ENCODE results near the gene ARID1B.

ARID1B gene

DNA sequence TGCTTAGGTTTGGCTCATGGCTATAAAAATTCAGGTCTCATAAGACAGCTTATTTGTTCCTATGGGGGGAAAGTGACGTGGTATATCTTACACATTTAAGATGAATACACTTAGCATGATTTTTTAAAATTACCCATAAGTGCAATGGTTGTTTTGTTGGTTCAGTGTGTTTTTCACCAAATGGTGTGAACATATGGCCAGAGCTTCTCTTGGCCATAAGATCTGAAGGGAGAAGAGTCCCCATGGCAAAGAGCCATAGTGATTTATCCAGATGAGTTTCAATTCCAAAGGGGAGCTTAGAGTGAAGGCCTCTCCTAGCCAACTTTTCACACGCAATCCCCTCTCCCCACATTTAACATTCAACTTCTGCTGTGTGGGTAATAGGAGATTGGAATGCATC is 438.5 kb downstream of the ARID1B start:
- no peak for TF ChIP-seq CTCF (IDR thresholded peaks at IDR 0.05)
- H3K36me3 ChIP-seq, result no peaks in the 10 kb centered on the region
- peaks cover 0 to 1% of the 10 kb centered on the region in 2 experiments for H3K4me1 ChIP-seq (ENCODE audit: control insufficient read depth in 1 of 2, insufficient read depth in 1 of 2, low read depth in 1 of 2, low read length in 1 of 2)
- no peak overlapping the region for H3K27ac ChIP-seq
- no peaks in the 10 kb centered on the region for H3K27me3 ChIP-seq
- H3K9me3 ChIP-seq, result no peaks in the 10 kb centered on the region
- H3K4me3 ChIP-seq (ENCODE audit: low read depth in 1 of 2, low read length in 1 of 2), result no peak overlapping the region

- Histone ChIP-seq H3K27ac (no peak overlapping the region), H3K27me3 (no peaks in the 10 kb centered on the region), H3K4me1 (ENCODE audit: control insufficient read depth in 1 of 2, insufficient read depth in 1 of 2, low read depth in 1 of 2, low read length in 1 of 2) (peaks cover 8 to 9% of the 10 kb centered on the region in 2 experiments), H3K9me3 (no peaks in the 10 kb centered on the region), H3K4me3 (ENCODE audit: low read depth in 1 of 2, low read length in 1 of 2) (no peak overlapping the region), H3K36me3 (no peaks in the 10 kb centered on the region)
- TF ChIP-seq CTCF (IDR thresholded peaks at IDR 0.05), result no peak
Measured at GRCh38 chr6:157216570-157216969, 439.4 kb downstream of the ARID1B start.

GRCh38 chr6:157217198-157217893 is 440.2 kb downstream of the ARID1B start:
- H3K27ac ChIP-seq, result no peak overlapping the region
- H3K36me3 ChIP-seq, result no peaks in the 10 kb centered on the region
- H3K9me3 ChIP-seq, result no peaks in the 10 kb centered on the region
- peaks cover 3% of the 10 kb centered on the region for H3K27me3 ChIP-seq
- TF ChIP-seq CTCF (IDR thresholded peaks at IDR 0.05), result no peak
- peaks cover 10% of the 10 kb centered on the region in 2 experiments for H3K4me1 ChIP-seq (ENCODE audit: control insufficient read depth in 1 of 2, insufficient read depth in 1 of 2, low read depth in 1 of 2, low read length in 1 of 2)
- no peak overlapping the region for H3K4me3 ChIP-seq (ENCODE audit: low read depth in 1 of 2, low read length in 1 of 2)

- Histone ChIP-seq H3K36me3 (no peaks in the 10 kb centered on the region), H3K4me1 (ENCODE audit: control insufficient read depth in 1 of 2, insufficient read depth in 1 of 2, low read depth in 1 of 2, low read length in 1 of 2) (peaks cover 15% of the 10 kb centered on the region in 2 experiments), H3K27me3 (peaks cover 9% of the 10 kb centered on the region), H3K4me3 (ENCODE audit: low read depth in 1 of 2, low read length in 1 of 2) (no peak overlapping the region), H3K27ac (no peak overlapping the region), H3K9me3 (no peaks in the 10 kb centered on the region)
- no peak for TF ChIP-seq CTCF (IDR thresholded peaks at IDR 0.05)
Measured at GRCh38 chr6:157217894-157218370, 440.8 kb downstream of the ARID1B start.

DNA sequence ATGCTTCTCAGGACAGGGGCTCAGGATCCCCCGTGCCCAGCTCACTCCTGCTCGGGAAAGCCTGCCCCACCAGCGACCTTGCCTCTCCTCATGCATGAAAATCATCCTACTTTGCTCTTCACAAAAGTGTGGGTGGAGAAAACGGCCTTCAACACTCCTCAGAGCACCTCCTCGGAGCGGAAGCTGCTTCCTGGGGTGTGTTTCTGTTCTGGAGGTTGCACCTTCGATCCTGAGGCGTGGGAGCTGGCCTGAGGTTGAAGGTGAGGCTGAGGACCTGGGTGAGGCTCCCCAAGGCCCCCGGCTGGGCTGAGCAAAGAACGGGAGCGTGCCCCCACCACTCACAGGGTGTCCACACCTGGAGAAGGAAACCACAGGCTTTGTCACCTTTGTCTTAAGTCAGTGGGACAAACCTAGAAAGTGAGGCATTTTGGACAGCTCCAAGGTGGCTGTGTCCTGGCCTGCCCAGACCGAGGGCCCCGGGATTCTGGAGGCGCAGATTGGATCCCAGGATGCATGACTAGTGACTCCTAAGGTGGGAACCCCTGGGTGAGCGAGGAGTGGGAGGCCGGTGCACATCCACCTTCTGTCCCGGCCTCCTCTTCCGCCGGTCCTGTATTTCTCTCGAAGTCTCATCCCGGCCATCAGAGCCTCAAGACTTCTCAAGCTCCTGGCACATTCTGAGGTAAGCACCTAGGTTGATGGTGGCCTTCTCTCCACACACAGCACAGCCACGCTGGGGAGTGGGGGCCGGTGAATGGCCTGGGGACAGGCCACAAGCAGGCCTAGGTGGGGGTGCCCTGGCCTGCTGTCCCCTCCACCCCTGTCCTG is 441.4 kb downstream of the ARID1B start:
- Histone ChIP-seq H3K4me3 (ENCODE audit: low read depth in 1 of 2, low read length in 1 of 2) (no peak overlapping the region), H3K27me3 (peaks cover 15% of the 10 kb centered on the region), H3K4me1 (ENCODE audit: control insufficient read depth in 1 of 2, insufficient read depth in 1 of 2, low read depth in 1 of 2, low read length in 1 of 2) (peaks cover 17% of the 10 kb centered on the region in 2 experiments), H3K9me3 (no peaks in the 10 kb centered on the region), H3K36me3 (no peaks in the 10 kb centered on the region), H3K27ac (no peak overlapping the region)
- no peak for TF ChIP-seq CTCF (IDR thresholded peaks at IDR 0.05)

All from neutrophil (primary cell).